A673 (cell line): ENCODE data around the gene R3HDML. TPM values are rescaled to one million over a fixed set of nuclear protein-coding genes. Genes with fewer than 3 reads are reported as not detected.

ENCODE experiments used
- BruUV-seq: library from RNA; stranded (reverse); fragments of 400-500 nt; replicated peaks from 2 replicates; lab custom pipeline; 2021; lab: Mats Ljungman, UMichigan
- CTCF ChIA-PET: fragments of 300-600 bp; sonication (Branson Sonifier 250); formaldehyde crosslinking; loops from one replicate; lab custom pipeline; 2022; ENCODE audit warnings: antibody characterized with exemption; lab: Charles Lee
- POLR2A ChIA-PET: fragments of 300-600 bp; sonication (Branson Sonifier 250); formaldehyde crosslinking; loops from one replicate; lab custom pipeline; 2022; ENCODE audit warnings: antibody characterized with exemption; ENCODE audit not compliant: low non-redundant PET; lab: Charles Lee
- DNase-seq: peaks from one replicate; pipeline ENCODE4 v3.0.0-alpha.2; 2015; ENCODE audit warnings: low spot score
- H3K27ac ChIP-seq: fragments of 200-600 bp; sonication (generic); 2 replicates; pipeline ENCODE4 v1.5.1; 2016; ENCODE audit warnings: mixed run types, low read depth, mild to moderate bottlenecking, mixed read lengths, antibody characterized with exemption, low read length; ENCODE audit not compliant: poor library complexity, severe bottlenecking
- H3K27me3 ChIP-seq: fragments of 200-600 bp; sonication (generic); replicated peaks from 2 replicates; pipeline ENCODE4 v1.6.1; 2017; ENCODE audit warnings: mixed run types, low read depth, mild to moderate bottlenecking, mixed read lengths, antibody characterized with exemption, low read length; ENCODE audit not compliant: insufficient read depth, poor library complexity
- H3K36me3 ChIP-seq: fragments of 200-600 bp; sonication (generic); 2 replicates; pipeline ENCODE4 v1.6.1; 2016; ENCODE audit warnings: mixed run types, mild to moderate bottlenecking, mixed read lengths, antibody characterized with exemption, low read length; ENCODE audit not compliant: insufficient read depth, poor library complexity, severe bottlenecking
- H3K4me1 ChIP-seq: fragments of 200-600 bp; sonication (generic); 2 replicates; pipeline ENCODE4 v1.6.1; 2017; ENCODE audit warnings: mixed run types, mild to moderate bottlenecking, mixed read lengths, antibody characterized with exemption, low read length; ENCODE audit not compliant: insufficient read depth, poor library complexity, severe bottlenecking
- H3K4me3 ChIP-seq: fragments of 200-600 bp; sonication (generic); 2 replicates; pipeline ENCODE4 v1.5.1; 2016; ENCODE audit warnings: low read depth, mixed run types, mild to moderate bottlenecking, mixed read lengths, low read length; ENCODE audit not compliant: poor library complexity, severe bottlenecking
- H3K9me3 ChIP-seq: fragments of 200-600 bp; sonication (generic); 2 replicates; pipeline ENCODE4 v1.6.1; 2016; ENCODE audit warnings: mixed run types, low read depth, mild to moderate bottlenecking, mixed read lengths, antibody characterized with exemption, low read length; ENCODE audit not compliant: poor library complexity, severe bottlenecking
- CTCF ChIP-seq: fragments of 300-800, 200-600 bp; sonication (generic); conservative IDR thresholded peaks from 2 replicates; pipeline ENCODE4 v1.5.1; 2017; ENCODE audit warnings: low read depth, mild to moderate bottlenecking, antibody characterized with exemption, low read length, moderate library complexity, mixed read lengths
- EZH2 ChIP-seq: fragments of 200-600 bp; sonication (generic); IDR thresholded peaks from 2 replicates; pipeline ENCODE4 v1.6.1; 2017; ENCODE audit warnings: borderline replicate concordance, low read depth, mild to moderate bottlenecking, mixed read lengths, antibody characterized with exemption, low read length; ENCODE audit not compliant: poor library complexity, severe bottlenecking
- intact Hi-C: fragments of 100-400 bp; cut with micrococcal nuclease; formaldehyde crosslinking; loops from one replicate; pipeline ENCODE4 v1.10.0; 2022; ENCODE audit not compliant: unreplicated experiment
- total RNA-seq: library from RNA; stranded (reverse); gene quantifications from 2 replicates; pipeline ENCODE4 v1.2.3, GENCODE V29; 2021

The R3HDML gene
- total RNA-seq, 1 experiment from 2014 or later: not detected

- ChIA-PET CTCF (no interaction called here), POLR2A (no interaction called here)
- Histone ChIP-seq H3K9me3 (no peaks in the 10 kb centered on the region), H3K27ac (no peak overlapping the region), H3K4me1 (no peaks in the 10 kb centered on the region), H3K36me3 (no peaks in the 10 kb centered on the region), H3K4me3 (no peak overlapping the region), H3K27me3 (peaks cover 14% of the 10 kb centered on the region)
- no peak for TF ChIP-seq EZH2
- no peak for TF ChIP-seq CTCF
- no peak for DNase-seq
- intact Hi-C loops: no loop called here
- BruUV-seq: no TSS peak
Measured at GRCh38 chr20:44394702-44395460, 58.0 kb downstream of the R3HDML start.

GRCh38 chr20:44395461-44396340 lies 58.9 kb downstream of the R3HDML start:
- Histone ChIP-seq H3K9me3 (no peaks in the 10 kb centered on the region), H3K4me3 (no peak overlapping the region), H3K27ac (no peak overlapping the region), H3K36me3 (no peaks in the 10 kb centered on the region), H3K27me3 (peaks cover 14% of the 10 kb centered on the region), H3K4me1 (no peaks in the 10 kb centered on the region)
- ChIA-PET CTCF (interaction anchor here (0.6 kb wide), 1 partner anchor 85 kb away, joined by 4 read pairs; the partner anchor contains the start of gene FITM2), POLR2A (no interaction called here)
- TF ChIP-seq EZH2: no peak
- TF ChIP-seq CTCF: no peak
- no TSS peak for BruUV-seq
- intact Hi-C loops: no loop called here
- DNase-seq: no peak

- Histone ChIP-seq H3K4me3 (no peak overlapping the region), H3K27me3 (peaks cover 14% of the 10 kb centered on the region), H3K4me1 (no peaks in the 10 kb centered on the region), H3K9me3 (no peaks in the 10 kb centered on the region), H3K27ac (no peak overlapping the region), H3K36me3 (no peaks in the 10 kb centered on the region)
- BruUV-seq: no TSS peak
- POLR2A ChIA-PET: no interaction called here
- DNase-seq: no peak
- intact Hi-C loops: no loop called here
- no peak for TF ChIP-seq CTCF
- TF ChIP-seq EZH2: no peak
- CTCF ChIA-PET: interaction anchor here (0.6 kb wide), 2 partner anchors 13 to 86 kb away, joined by 3 to 4 read pairs; partner anchors contain the start of gene FITM2
Measured at GRCh38 chr20:44396369-44397130, 59.7 kb downstream of the R3HDML start.
